GM21825 (cell line): ENCODE results near the gene ZNF606.

Experiments
- ATAC-seq: cut with Tn5 transposase; IDR thresholded peaks from one replicate; pipeline ENCODE4 v1.9.1; 2021; ENCODE audit warnings: mild to moderate bottlenecking, moderate library complexity; ENCODE audit not compliant: unreplicated experiment

ZNF606 gene

GRCh38 chr19:58002384-58003173, at the start of gene ZNF606:
Gene ZNF606 (minus strand): TSS chr19:58002820. CDS start chr19:58001319, 1,501 bp downstream.
- peak; percentile 91 for ATAC-seq

GRCh38 chr19:58052256-58052655, 49.6 kb upstream of the ZNF606 start:
- ATAC-seq, result no peak

- no peak for ATAC-seq
Measured at GRCh38 chr19:58047672-58048071, 45.1 kb upstream of the ZNF606 start.

GRCh38 chr19:58046856-58047255, 44.2 kb upstream of the ZNF606 start:
- no peak for ATAC-seq

GRCh38 chr19:58045411-58046050, 42.9 kb upstream of the ZNF606 start:
- ATAC-seq, result no peak

- no peak for ATAC-seq
Measured at GRCh38 chr19:58044886-58045285, 42.3 kb upstream of the ZNF606 start.

GRCh38 chr19:58044391-58044790, 41.8 kb upstream of the ZNF606 start:
- ATAC-seq, result no peak

- no peak for ATAC-seq
Measured at GRCh38 chr19:58042495-58043340, 40.1 kb upstream of the ZNF606 start.

- ATAC-seq, result no peak
Measured at GRCh38 chr19:58040751-58041525, 38.3 kb upstream of the ZNF606 start.

- no peak for ATAC-seq
Measured at GRCh38 chr19:58038688-58039204, 36.1 kb upstream of the ZNF606 start.

- ATAC-seq, result no peak
Measured at GRCh38 chr19:58037927-58038687, 35.5 kb upstream of the ZNF606 start.

GRCh38 chr19:58035863-58036262, 33.2 kb upstream of the ZNF606 start:
- no peak for ATAC-seq

- no peak for ATAC-seq
Measured at GRCh38 chr19:58034477-58034793, 31.8 kb upstream of the ZNF606 start.

GRCh38 chr19:58033741-58034476, 31.3 kb upstream of the ZNF606 start, which contains the start of gene ZSCAN1:
Gene ZSCAN1 (plus strand): TSS chr19:58034025. CDS start chr19:58037837, 3,812 bp downstream.
- ATAC-seq, result no peak

- no peak for ATAC-seq
Measured at GRCh38 chr19:58024661-58025060, 22.0 kb upstream of the ZNF606 start.

GRCh38 chr19:58022283-58022660, 19.7 kb upstream of the ZNF606 start:
- no peak for ATAC-seq

GRCh38 chr19:58021541-58022282, 19.1 kb upstream of the ZNF606 start:
- no peak for ATAC-seq

GRCh38 chr19:58020129-58020528, 17.5 kb upstream of the ZNF606 start:
- no peak for ATAC-seq
